HCT116 (cell line): ENCODE measurements around the gene ZHX3. TPM values are rescaled to one million over a fixed set of nuclear protein-coding genes. Genes with fewer than 3 reads are reported as not detected.

ENCODE experiments used
- ATAC-seq: fragments of 200-7000 bp; cut with Tn5 transposase; 2 replicates; pipeline ENCODE4 v1.9.1; 2020; ENCODE audit warnings: mild to moderate bottlenecking, moderate library complexity
- BruUV-seq: library from RNA; stranded (reverse); fragments of 400-500 nt; replicated peaks from 2 replicates; lab custom pipeline; 2021; lab: Mats Ljungman, UMichigan
- CTCF ChIA-PET: fragments of 300-600 bp; sonication (Branson Sonifier 250); formaldehyde crosslinking; loops from one replicate; lab custom pipeline; 2021; ENCODE audit warnings: antibody characterized with exemption; lab: Charles Lee
- POLR2A ChIA-PET: fragments of 300-600, 350-600 bp; sonication (Branson Sonifier 250); formaldehyde crosslinking; loops from one replicate; lab custom pipeline; 2021; ENCODE audit warnings: antibody characterized with exemption; lab: Charles Lee
- RAD21 ChIA-PET, 2 experiments: fragments of 300-600 bp; sonication (Branson Sonifier 250); formaldehyde crosslinking; loops; one replicate each; lab custom pipeline; 2023; ENCODE audit warnings: low total read pairs in 2 of 2; ENCODE audit not compliant: uncharacterized antibody in 2 of 2, unreplicated experiment in 2 of 2, low non-redundant PET in 1 of 2; lab: Charles Lee
- DNase-seq: peaks from one replicate; pipeline ENCODE4 v3.0.0-alpha.2; 2010; ENCODE audit warnings: low read depth, low spot score
- H2AFZ ChIP-seq: fragments of 200-600 bp; shearing (Covaris generic), sonication (generic); 2 replicates; pipeline ENCODE4 v1.6.1; 2017; ENCODE audit warnings: low read depth, mixed run types, mixed read lengths, antibody characterized with exemption, low read length; ENCODE audit not compliant: poor library complexity, severe bottlenecking
- H3K27ac ChIP-seq: 2 replicates; pipeline ENCODE4 v1.5.1; 2012; ENCODE audit warnings: low read depth, low read length
- H3K27me3 ChIP-seq: fragments of 200-600 bp; sonication (generic); 2 replicates; pipeline ENCODE4 v1.6.1; 2016; ENCODE audit warnings: mixed run types, low read length, mixed read lengths; ENCODE audit not compliant: insufficient read depth
- H3K36me3 ChIP-seq, 2 experiments: fragments of 200-500 bp in 1 of 2; fragments of 200-600 bp in 1 of 2; sonication (Bioruptor generic) in 1 of 2; sonication (generic) in 1 of 2; 2 replicates each; pipeline versions ENCODE4 v1.5.1 to v1.6.1; 2014 to 2016; ENCODE audit warnings: low read length in 2 of 2, inconsistent platforms in 1 of 2, mixed read lengths in 1 of 2, mixed run types in 1 of 2; ENCODE audit not compliant: insufficient read depth in 2 of 2, control insufficient read depth in 1 of 2
- H3K4me1 ChIP-seq, 2 experiments: fragments of 200-600 bp in 1 of 2; sonication (generic) in 1 of 2; 2 replicates each; pipeline versions ENCODE4 v1.5.1 to v1.6.1; 2012 to 2017; ENCODE audit warnings: low read length in 2 of 2, inconsistent platforms in 1 of 2, mild to moderate bottlenecking in 1 of 2, mixed read lengths in 1 of 2, mixed run types in 1 of 2, moderate library complexity in 1 of 2; ENCODE audit not compliant: insufficient read depth in 2 of 2, control insufficient read depth in 1 of 2
- H3K4me2 ChIP-seq: fragments of 200-600 bp; sonication (generic); 2 replicates; pipeline ENCODE4 v1.6.1; 2017; ENCODE audit warnings: mixed run types, low read length, mixed read lengths
- H3K4me3 ChIP-seq, 2 experiments: fragments of 200-600 bp in 1 of 2; sonication (generic) in 1 of 2; replicated peaks in 1 of 2; 2 replicates each; pipeline ENCODE4 v1.5.1; 2011 to 2016; ENCODE audit warnings: low read length in 2 of 2, control low read depth in 1 of 2, low read depth in 1 of 2, mild to moderate bottlenecking in 1 of 2, mixed read lengths in 1 of 2, mixed run types in 1 of 2
- H3K79me2 ChIP-seq: fragments of 200-600 bp; sonication (generic); 2 replicates; pipeline ENCODE4 v1.6.1; 2017; ENCODE audit warnings: mild to moderate bottlenecking, mixed run types, low read length, moderate library complexity, mixed read lengths; ENCODE audit not compliant: insufficient read depth
- H3K9ac ChIP-seq: fragments of 200-600 bp; sonication (generic); 2 replicates; pipeline ENCODE4 v1.6.1; 2016; ENCODE audit warnings: low read length, mixed read lengths
- H3K9me2 ChIP-seq: fragments of 200-600 bp; sonication (generic), shearing (Covaris generic); 2 replicates; pipeline ENCODE4 v1.6.1; 2017; ENCODE audit warnings: mixed run types, mild to moderate bottlenecking, moderate library complexity; ENCODE audit not compliant: insufficient read depth
- H3K9me3 ChIP-seq, 2 experiments: fragments of 200-500 bp in 1 of 2; fragments of 200-600 bp in 1 of 2; sonication (Bioruptor generic) in 1 of 2; sonication (generic) in 1 of 2; 2 replicates each; pipeline ENCODE4 v1.6.1; 2014 to 2017; ENCODE audit warnings: low read length in 2 of 2, mixed read lengths in 2 of 2, inconsistent platforms in 1 of 2, low read depth in 1 of 2, mild to moderate bottlenecking in 1 of 2, mixed run types in 1 of 2, moderate library complexity in 1 of 2; ENCODE audit not compliant: control insufficient read depth in 1 of 2, insufficient read depth in 1 of 2
- H4K20me1 ChIP-seq: fragments of 200-600 bp; sonication (generic), shearing (Covaris generic); 2 replicates; pipeline ENCODE4 v1.6.1; 2017; ENCODE audit warnings: mixed run types, mild to moderate bottlenecking, moderate library complexity; ENCODE audit not compliant: insufficient read depth
- CBX3 ChIP-seq: IDR thresholded peaks from 2 replicates; pipeline ENCODE4 v1.6.1; 2012; ENCODE audit warnings: low read depth
- FOSL1 ChIP-seq: IDR thresholded peaks from 2 replicates; pipeline ENCODE4 v1.6.1; 2012; ENCODE audit warnings: low read depth
- JUND ChIP-seq: IDR thresholded peaks from 2 replicates; pipeline ENCODE4 v1.6.1; 2012
- ZFX ChIP-seq: fragments of 450-650 bp; IDR thresholded peaks from 2 replicates; pipeline ENCODE4 v1.6.1; 2017
- intact Hi-C: fragments of 100-400 bp; cut with micrococcal nuclease; formaldehyde crosslinking; loops from 2 replicates; pipeline ENCODE4 v1.10.0; 2022
- total RNA-seq: library from RNA; stranded (reverse); gene quantifications from one replicate; pipeline ENCODE4 v1.2.1, GENCODE V29; 2021; ENCODE audit not compliant: unreplicated experiment
- TF ChIP-seq, protein P1 (sequence below): IDR thresholded peaks from 2 replicates; pipeline ENCODE4 v1.6.1; 2011; ENCODE audit warnings: mild to moderate bottlenecking, low read length, moderate library complexity; ENCODE audit not compliant: insufficient replicate concordance; ENCODE audit errors: extremely low read depth
- TF ChIP-seq, protein P2 (sequence below): IDR thresholded peaks from 2 replicates; pipeline ENCODE4 v1.6.1; 2012

The ZHX3 gene
- total RNA-seq, 1 experiment from 2014 or later: 13.3 TPM

DNA sequence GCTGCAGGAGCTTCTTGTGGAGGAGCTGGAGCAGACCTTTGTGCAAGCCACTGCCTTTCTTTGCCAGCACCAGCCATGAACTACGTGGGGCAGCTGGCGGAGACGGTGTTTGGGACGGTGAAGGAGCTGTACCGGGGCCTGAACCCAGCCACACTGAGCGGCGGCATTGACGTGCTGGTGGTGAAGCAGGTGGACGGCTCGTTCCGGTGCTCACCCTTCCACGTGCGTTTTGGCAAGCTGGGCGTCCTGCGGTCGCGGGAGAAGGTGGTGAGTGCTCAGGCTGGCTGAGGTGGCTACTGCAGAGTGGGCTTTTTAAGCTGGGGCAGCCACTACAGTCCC lies 28.2 kb upstream of the ZHX3 start:
- ChIA-PET CTCF (no interaction called here), POLR2A (no interaction called here), RAD21 (no interaction called here)

More for the DNA sequence above, 28.2 kb upstream of the ZHX3 start:
- Histone ChIP-seq H3K36me3 (peaks cover 0 to 2% of the 10 kb centered on the region in 2 experiments; a peak in 1 of 4 replicates), H3K9me3 (no peaks in the 10 kb centered on the region), H2AFZ (no peak overlapping the region), H4K20me1 (no peaks in the 10 kb centered on the region), H3K4me2 (no peak overlapping the region), H3K27me3 (no peaks in the 10 kb centered on the region), H3K4me1 (peaks cover 2 to 9% of the 10 kb centered on the region in 2 experiments; a peak in 3 of 4 replicates), H3K27ac (no peak overlapping the region), H3K9me2 (no peaks in the 10 kb centered on the region), H3K4me3 (no peak overlapping the region), H3K79me2 (no peaks in the 10 kb centered on the region; the same call in 1 of the 2 replicates), H3K9ac (no peak overlapping the region)
- ATAC-seq (no peak), DNase-seq (no peak)
- no peak for TF ChIP-seq CBX3
- TF ChIP-seq FOSL1: no peak
- TF ChIP-seq, protein P1, sequence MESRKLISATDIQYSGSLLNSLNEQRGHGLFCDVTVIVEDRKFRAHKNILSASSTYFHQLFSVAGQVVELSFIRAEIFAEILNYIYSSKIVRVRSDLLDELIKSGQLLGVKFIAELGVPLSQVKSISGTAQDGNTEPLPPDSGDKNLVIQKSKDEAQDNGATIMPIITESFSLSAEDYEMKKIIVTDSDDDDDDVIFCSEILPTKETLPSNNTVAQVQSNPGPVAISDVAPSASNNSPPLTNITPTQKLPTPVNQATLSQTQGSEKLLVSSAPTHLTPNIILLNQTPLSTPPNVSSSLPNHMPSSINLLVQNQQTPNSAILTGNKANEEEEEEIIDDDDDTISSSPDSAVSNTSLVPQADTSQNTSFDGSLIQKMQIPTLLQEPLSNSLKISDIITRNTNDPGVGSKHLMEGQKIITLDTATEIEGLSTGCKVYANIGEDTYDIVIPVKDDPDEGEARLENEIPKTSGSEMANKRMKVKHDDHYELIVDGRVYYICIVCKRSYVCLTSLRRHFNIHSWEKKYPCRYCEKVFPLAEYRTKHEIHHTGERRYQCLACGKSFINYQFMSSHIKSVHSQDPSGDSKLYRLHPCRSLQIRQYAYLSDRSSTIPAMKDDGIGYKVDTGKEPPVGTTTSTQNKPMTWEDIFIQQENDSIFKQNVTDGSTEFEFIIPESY: no peak
- TF ChIP-seq JUND: no peak
- TF ChIP-seq, protein P2, sequence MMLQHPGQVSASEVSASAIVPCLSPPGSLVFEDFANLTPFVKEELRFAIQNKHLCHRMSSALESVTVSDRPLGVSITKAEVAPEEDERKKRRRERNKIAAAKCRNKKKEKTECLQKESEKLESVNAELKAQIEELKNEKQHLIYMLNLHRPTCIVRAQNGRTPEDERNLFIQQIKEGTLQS: no peak
- TF ChIP-seq ZFX: no peak
- no TSS peak for BruUV-seq
- intact Hi-C loops: no loop called here
